ENCODE results near the gene CRIM1.
"Not testable (repeated sequence)": the region's sequence is repeated elsewhere in the genome, so short reads cannot be mapped to it uniquely, and the experiment has no call there.

Gene CRIM1

GRCh38 chr2:36351736-36352349, 3.7 kb upstream of the CRIM1 start:
- no peak for DNase-seq

- no peak for DNase-seq
Observed at GRCh38 chr2:36352701-36353100, 2.9 kb upstream of the CRIM1 start.

- no peak for DNase-seq
Observed at GRCh38 chr2:36354811-36355150, 797 bp upstream of the CRIM1 start.

GRCh38 chr2:36355890-36356297, 316 bp downstream of the CRIM1 start:
- no peak for DNase-seq

GRCh38 chr2:36356298-36356989, 866 bp downstream of the CRIM1 start:
- peak; percentile 59 for DNase-seq

GRCh38 chr2:36356990-36357846, 1.6 kb downstream of the CRIM1 start:
- DNase-seq: peak; percentile 56

- no peak for DNase-seq
Observed at GRCh38 chr2:36357847-36358659, 2.5 kb downstream of the CRIM1 start.

GRCh38 chr2:36359067-36359466, 3.5 kb downstream of the CRIM1 start:
- no peak for DNase-seq

GRCh38 chr2:36360063-36360462, 4.5 kb downstream of the CRIM1 start:
- no peak for DNase-seq

GRCh38 chr2:36360834-36361233, 5.3 kb downstream of the CRIM1 start:
- no peak for DNase-seq

GRCh38 chr2:36361396-36361795, 5.8 kb downstream of the CRIM1 start:
- DNase-seq: no peak

- DNase-seq: no peak
Observed at GRCh38 chr2:36362291-36362690, 6.7 kb downstream of the CRIM1 start.

GRCh38 chr2:36363085-36363484, 7.5 kb downstream of the CRIM1 start:
- not testable (repeated sequence) for DNase-seq

- DNase-seq: no peak
Observed at GRCh38 chr2:36366491-36367120, 11.0 kb downstream of the CRIM1 start.

- DNase-seq: no peak
Observed at GRCh38 chr2:36367486-36367885, 11.9 kb downstream of the CRIM1 start.

GRCh38 chr2:36367895-36368353, 12.3 kb downstream of the CRIM1 start:
- no peak for DNase-seq

GRCh38 chr2:36368438-36368837, 12.9 kb downstream of the CRIM1 start:
- DNase-seq: no peak

GRCh38 chr2:36369163-36369562, 13.6 kb downstream of the CRIM1 start:
- no peak for DNase-seq

GRCh38 chr2:36369716-36370115, 14.1 kb downstream of the CRIM1 start:
- DNase-seq: no peak

- DNase-seq: no peak
Observed at GRCh38 chr2:36370281-36370680, 14.7 kb downstream of the CRIM1 start.

- DNase-seq: no peak
Observed at GRCh38 chr2:36371070-36371874, 15.7 kb downstream of the CRIM1 start.

All from stimulated activated CD4-positive, alpha-beta T cell treated with anti-CD3 and anti-CD28 coated beads, Interleukin-15, amount 100 ng/mL, for 24 hours (primary cell).